22Rv1 (cell line): Measurements from ENCODE around the gene TTYH1.
"Not testable (repeated sequence)": the region's sequence is repeated elsewhere in the genome, so short reads cannot be mapped to it uniquely, and the experiment has no call there.

ENCODE experiments used
- H3K27ac ChIP-seq: fragments of 450-650 bp; 2 replicates; pipeline ENCODE4 v1.5.1; 2017
- ZFX ChIP-seq: fragments of 450-650 bp; IDR thresholded peaks from 2 replicates; pipeline ENCODE4 v1.6.1; 2017; ENCODE audit warnings: antibody characterized with exemption, borderline replicate concordance
- TF ChIP-seq, protein P1 (sequence below): fragments of 450-650 bp; IDR thresholded peaks from 2 replicates; pipeline ENCODE4 v1.5.1; 2017; ENCODE audit warnings: mild to moderate bottlenecking

The TTYH1 gene

DNA sequence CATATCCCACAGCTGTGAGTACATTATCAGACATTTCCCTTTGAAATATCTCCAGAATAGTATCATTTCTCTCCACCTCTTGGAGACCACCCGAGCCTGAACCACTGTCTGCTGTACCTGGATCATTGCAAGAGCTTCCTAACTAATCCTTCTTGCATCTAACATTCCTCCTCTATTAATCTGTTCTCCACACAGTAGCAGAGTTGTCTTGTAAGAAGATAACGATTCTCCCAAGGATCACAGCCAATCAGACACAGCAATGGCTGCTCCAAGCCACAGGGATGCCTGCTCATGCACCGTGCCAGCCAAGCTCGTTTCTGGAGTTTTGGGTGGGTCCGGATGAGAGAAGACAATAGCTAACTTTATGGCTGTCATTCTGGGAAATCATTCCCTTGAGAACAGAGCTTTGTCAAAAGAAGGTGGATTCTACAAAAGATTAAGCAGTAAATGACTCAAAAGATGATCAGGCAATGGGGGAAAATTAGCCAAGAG lies 36.0 kb upstream of the TTYH1 start:
- TF ChIP-seq, protein P1, sequence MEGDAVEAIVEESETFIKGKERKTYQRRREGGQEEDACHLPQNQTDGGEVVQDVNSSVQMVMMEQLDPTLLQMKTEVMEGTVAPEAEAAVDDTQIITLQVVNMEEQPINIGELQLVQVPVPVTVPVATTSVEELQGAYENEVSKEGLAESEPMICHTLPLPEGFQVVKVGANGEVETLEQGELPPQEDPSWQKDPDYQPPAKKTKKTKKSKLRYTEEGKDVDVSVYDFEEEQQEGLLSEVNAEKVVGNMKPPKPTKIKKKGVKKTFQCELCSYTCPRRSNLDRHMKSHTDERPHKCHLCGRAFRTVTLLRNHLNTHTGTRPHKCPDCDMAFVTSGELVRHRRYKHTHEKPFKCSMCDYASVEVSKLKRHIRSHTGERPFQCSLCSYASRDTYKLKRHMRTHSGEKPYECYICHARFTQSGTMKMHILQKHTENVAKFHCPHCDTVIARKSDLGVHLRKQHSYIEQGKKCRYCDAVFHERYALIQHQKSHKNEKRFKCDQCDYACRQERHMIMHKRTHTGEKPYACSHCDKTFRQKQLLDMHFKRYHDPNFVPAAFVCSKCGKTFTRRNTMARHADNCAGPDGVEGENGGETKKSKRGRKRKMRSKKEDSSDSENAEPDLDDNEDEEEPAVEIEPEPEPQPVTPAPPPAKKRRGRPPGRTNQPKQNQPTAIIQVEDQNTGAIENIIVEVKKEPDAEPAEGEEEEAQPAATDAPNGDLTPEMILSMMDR, result no peak
- TF ChIP-seq ZFX, result no peak

DNA sequence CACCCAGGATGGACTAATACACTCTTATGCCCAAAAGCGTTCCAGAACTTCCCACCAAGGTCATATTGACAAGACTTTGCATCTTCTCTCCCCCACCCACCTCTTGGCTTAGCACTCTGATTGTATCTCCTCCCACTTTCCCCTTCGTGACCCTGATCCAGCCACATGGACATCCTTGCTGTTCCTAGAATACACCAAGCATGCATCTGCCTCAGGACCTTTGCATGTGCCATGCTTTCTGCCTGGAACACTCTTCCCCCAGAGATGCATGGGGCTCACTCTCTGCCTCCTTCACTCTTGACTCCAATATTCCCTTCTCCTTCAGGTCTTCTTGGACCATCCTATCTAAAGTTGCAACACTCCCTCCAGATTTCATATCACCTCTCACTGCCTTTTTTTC lies 34.4 kb upstream of the TTYH1 start:
- no peak overlapping the region for H3K27ac ChIP-seq

More for the DNA sequence above, 36.0 kb upstream of the TTYH1 start:
- H3K27ac ChIP-seq, result no peak overlapping the region

DNA sequence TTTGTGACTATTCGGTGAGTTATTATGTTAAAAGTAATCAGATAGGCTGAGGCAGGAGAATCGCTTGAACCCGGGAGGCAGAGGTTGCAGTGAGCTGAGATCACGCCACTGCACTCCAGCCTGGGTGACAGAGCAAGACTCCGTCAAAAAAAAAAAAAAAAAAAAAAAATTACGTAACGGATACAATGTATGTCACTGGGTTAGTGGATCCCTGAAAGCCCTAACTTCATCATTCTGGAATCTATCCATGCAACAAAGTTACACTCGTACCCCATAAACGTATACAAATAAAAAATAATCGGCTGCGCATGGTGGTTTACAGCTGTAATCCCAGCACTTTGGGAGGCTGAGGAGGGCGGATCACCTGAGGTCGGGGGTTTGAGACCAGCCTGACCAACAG lies 33.2 kb upstream of the TTYH1 start:
- not testable (repeated sequence) for H3K27ac ChIP-seq

More for the DNA sequence above, 34.4 kb upstream of the TTYH1 start:
- TF ChIP-seq, protein P1, result no peak
- TF ChIP-seq ZFX, result no peak

DNA sequence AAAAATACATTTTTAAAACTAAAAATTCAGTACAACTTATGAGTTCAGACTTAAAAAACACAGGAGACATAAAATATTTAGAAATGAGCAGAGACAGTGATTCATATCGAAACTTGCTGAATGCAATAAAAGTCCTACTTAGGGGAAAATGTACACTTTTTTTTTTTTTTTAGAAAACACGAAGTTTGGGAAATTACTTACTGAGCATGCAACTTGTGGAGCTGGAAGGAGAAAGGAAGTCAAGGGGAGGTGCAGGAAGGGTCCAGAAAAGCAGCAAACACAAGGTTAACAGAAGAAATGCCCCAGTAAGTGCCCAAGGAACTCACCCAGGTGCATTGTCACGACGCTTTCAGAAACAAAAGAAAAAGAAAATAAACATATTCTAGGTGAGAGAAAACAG lies 31.9 kb upstream of the TTYH1 start:
- no peak overlapping the region for H3K27ac ChIP-seq
- TF ChIP-seq, protein P1, result no peak
- no peak for TF ChIP-seq ZFX

DNA sequence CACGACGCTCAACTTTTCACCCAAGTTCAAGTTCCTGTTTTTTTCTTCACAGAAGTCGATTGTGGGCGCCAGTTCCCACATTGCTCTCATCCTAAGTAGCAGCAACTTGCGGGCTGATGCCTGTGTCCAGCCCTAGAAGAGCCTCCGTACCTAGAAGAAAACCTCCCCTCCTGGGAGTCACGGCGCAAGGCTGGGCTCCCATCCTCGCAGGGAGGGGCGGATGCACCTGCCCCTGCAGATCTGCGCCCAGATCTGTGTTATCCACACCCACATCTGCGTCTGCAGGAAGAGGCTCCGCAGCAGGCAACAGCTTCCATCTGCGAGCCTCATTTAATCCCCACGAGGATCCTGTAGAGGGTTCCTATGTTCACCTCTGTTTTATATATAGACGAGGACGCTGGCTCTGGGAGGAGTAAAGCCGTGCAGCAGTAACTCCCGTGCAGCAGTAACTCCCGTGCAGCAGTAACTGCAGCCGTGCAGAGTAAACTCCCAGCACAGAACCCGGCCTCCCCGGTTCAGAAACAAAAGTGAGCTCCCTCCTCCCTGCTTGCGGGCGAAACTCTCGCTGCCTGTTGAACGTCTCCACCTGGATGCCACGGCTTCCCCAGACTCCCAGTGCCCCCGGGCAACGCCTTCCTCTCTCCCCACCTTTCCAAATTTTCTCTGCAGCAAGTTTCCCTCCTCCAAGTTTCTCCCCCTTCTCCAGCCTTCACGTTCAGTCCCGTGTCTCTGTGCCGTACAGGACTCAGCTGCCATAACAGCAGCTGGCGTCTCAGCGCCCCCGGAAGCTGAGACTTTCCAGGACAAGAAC lies 27.1 kb upstream of the TTYH1 start:
- no peak overlapping the region for H3K27ac ChIP-seq
- no peak for TF ChIP-seq ZFX
- TF ChIP-seq, protein P1, result no peak

DNA sequence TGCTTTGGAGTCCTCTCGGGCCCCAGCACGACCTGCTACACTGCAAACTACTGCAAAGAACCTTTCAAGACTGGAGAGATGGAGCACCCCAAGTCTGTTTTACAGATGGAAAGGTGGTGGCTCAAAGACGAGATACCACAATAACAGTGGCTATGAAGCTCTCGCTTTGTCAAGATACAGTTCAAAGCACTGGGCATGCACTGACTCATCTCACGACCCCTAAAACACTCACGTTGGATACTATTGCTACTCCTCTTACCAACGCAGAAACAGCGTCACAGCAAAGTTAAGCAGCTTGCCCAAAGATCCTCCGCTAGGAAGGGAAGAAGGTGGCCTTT lies 26.5 kb upstream of the TTYH1 start:
- H3K27ac ChIP-seq, result no peak overlapping the region
- TF ChIP-seq, protein P1, result no peak
- TF ChIP-seq ZFX, result no peak

DNA sequence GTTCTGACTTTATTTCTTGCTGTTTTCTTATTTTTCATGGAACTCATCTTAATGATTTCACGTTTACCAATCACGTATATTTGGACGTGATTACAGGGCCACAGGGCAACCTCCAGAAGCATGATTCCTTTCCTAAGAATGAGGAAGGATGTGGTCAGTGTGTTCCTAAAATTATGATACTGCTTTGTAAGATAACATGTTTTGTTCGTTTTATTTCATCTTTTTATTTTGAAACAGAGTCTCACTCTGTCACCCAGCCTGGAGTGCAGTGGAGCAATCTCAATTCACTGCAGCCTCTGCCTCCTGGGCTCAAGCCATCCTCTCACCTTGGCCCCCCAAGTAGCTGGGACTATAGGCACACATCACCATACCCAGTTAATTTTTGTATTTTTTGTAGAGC lies 25.7 kb upstream of the TTYH1 start:
- H3K27ac ChIP-seq, result no peak overlapping the region
- TF ChIP-seq ZFX, result no peak
- TF ChIP-seq, protein P1, result no peak
